K562 (cell line): ENCODE results near the gene BRD4. TPM values are rescaled to one million over a fixed set of nuclear protein-coding genes. Genes with fewer than 3 reads are reported as not detected.

Experiments
- BCLAF1 ChIP-seq, 2 experiments: fragments of 450-650 bp in 1 of 2; IDR thresholded peaks; 2 replicates each; pipeline ENCODE4 v1.6.1; 2011 to 2017; ENCODE audit warnings: low read depth in 2 of 2, antibody characterized with exemption in 1 of 2, borderline replicate concordance in 1 of 2, low read length in 1 of 2, mild to moderate bottlenecking in 1 of 2, mixed read lengths in 1 of 2; ENCODE audit not compliant: control insufficient read depth in 1 of 2
- BRD4 ChIP-seq: fragments of 200-600 bp; sonication (generic); IDR thresholded peaks from 2 replicates; pipeline ENCODE4 v1.6.1; 2017; ENCODE audit warnings: inconsistent platforms
- EGR1 ChIP-seq: fragments of 450-650 bp; conservative IDR thresholded peaks from 2 replicates; pipeline ENCODE4 v1.6.1; 2017; ENCODE audit warnings: mild to moderate bottlenecking
- HNRNPL ChIP-seq: fragments of 200-400 bp; formaldehyde crosslinking; IDR thresholded peaks from 2 replicates; pipeline ENCODE4 v1.6.1; 2017; ENCODE audit warnings: low read depth, mild to moderate bottlenecking, low read length
- NR4A1 ChIP-seq, 2 experiments: fragments of 250-450 bp in 1 of 2; fragments of 450-650 bp in 1 of 2; sonication (Bioruptor Pico) in 1 of 2; IDR thresholded peaks; 2 replicates each; pipeline versions ENCODE4 v1.4.0 to v1.6.1; 2016 to 2020; ENCODE audit warnings: mild to moderate bottlenecking in 2 of 2, missing compliant biosample characterization in 1 of 2, missing genetic modification characterization in 1 of 2, moderate library complexity in 1 of 2
- SP1 ChIP-seq: sonication (generic); formaldehyde crosslinking; IDR thresholded peaks from 2 replicates; pipeline ENCODE4 v1.8.1; 2022; ENCODE audit warnings: mild to moderate bottlenecking, missing genetic modification reagents
- TFAP4 ChIP-seq: sonication (generic); formaldehyde crosslinking; IDR thresholded peaks from 2 replicates; pipeline ENCODE4 v1.8.0; 2022; ENCODE audit warnings: missing genetic modification reagents, mild to moderate bottlenecking, moderate library complexity, borderline replicate concordance
- UBTF ChIP-seq, 2 experiments: IDR thresholded peaks; 2 replicates each; pipeline ENCODE4 v1.6.1; 2012; ENCODE audit warnings: improper control_type of control experiment in 2 of 2, low read depth in 2 of 2, low read length in 2 of 2, borderline replicate concordance in 1 of 2
- ZBTB40 ChIP-seq, 2 experiments: fragments of 450-650 bp in 1 of 2; sonication (generic) in 1 of 2; formaldehyde crosslinking in 1 of 2; IDR thresholded peaks; 2 replicates each; pipeline versions ENCODE4 v1.7.1 to v1.9.0; 2016 to 2022; ENCODE audit warnings: inconsistent platforms in 1 of 2, mild to moderate bottlenecking in 1 of 2, missing genetic modification reagents in 1 of 2
- polyA plus RNA-seq, 8 experiments: library from polyadenylated mRNA; depleted of rRNA in 4 of 8; stranded (reverse) in 5 of 8; unstranded in 3 of 8; fragments of >200 nt; fragmentation: Nextera tagmentation in 2 of 8; fragmentation: Illumina TruSeq in 1 of 8; extraction: Ambion mirVana in 2 of 8; extraction: Trizol in 1 of 8; gene quantifications; 2 replicates each; pipeline versions ENCODE4 v1.2.1 to v1.2.3, GENCODE V29; 2011 to 2014; ENCODE audit warnings: inconsistent platforms in 1 of 8, missing spikeins in 1 of 8
- total RNA-seq, 7 experiments: library from RNA; depleted of rRNA in 6 of 7; stranded (reverse); fragments of >200 nt in 6 of 7; fragmentation: Illumina TruSeq in 2 of 7; extraction: Trizol in 2 of 7; gene quantifications; 2 replicates each; pipeline versions ENCODE4 v1.2.1 to v1.2.3, GENCODE V29; 2011 to 2021; ENCODE audit warnings: low replicate concordance in 1 of 7

The BRD4 gene
- total and polyA plus RNA-seq, 9 of the 15 experiments (the other 6 are each of a cell fraction or from before 2014, with no cell fraction given): 1.8 to 105 (median 15.6) TPM

- peak; percentile 97 for TF ChIP-seq ZBTB40 (IDR thresholded peaks at IDR 0.05)
- TF ChIP-seq ZBTB40 (CRISPR knock-in tag; IDR thresholded peaks at IDR 0.05): peak; percentile 94
- TF ChIP-seq EGR1: no peak; the same call in 1 of the 2 replicates
- TF ChIP-seq SP1 (CRISPR knock-in tag): peak; percentile 38; the same call in 1 of the 2 replicates
- TF ChIP-seq HNRNPL: peak; percentile 93
- no peak for TF ChIP-seq TFAP4 (CRISPR knock-in tag)
- 0 out of 4 replicates have a peak, but pooled peaks of 1 of the 2 experiments have one; percentile 47 for TF ChIP-seq UBTF (IDR thresholded peaks at IDR 0.05; ENCODE audit: borderline replicate concordance in 1 of 2, low read depth in 2 of 2, low read length in 2 of 2)
- no peak for TF ChIP-seq BRD4
- TF ChIP-seq NR4A1 (CRISPR knock-in tag; IDR thresholded peaks at IDR 0.05): 0 out of 2 replicates have a peak, but pooled peaks have one; percentile 13
- TF ChIP-seq NR4A1 (tag; IDR thresholded peaks at IDR 0.05): no peak; the same call in 1 of the 2 replicates
- TF ChIP-seq BCLAF1 (IDR thresholded peaks at IDR 0.05; ENCODE audit: borderline replicate concordance in 1 of 2, control insufficient read depth in 1 of 2, low read depth in 2 of 2, low read length in 1 of 2): no peak
These were observed 47.8 kb upstream of the BRD4 start (continued) for GRCh38 chr19:15379999-15380647.
